Activated CD4-positive, CD25-positive, alpha-beta regulatory T cell treated with anti-CD3 and anti-CD28 coated beads, Interleukin-2, amount 50 U/mL, for 16 hours (primary cell): ENCODE data around the gene GINS1.
"Not testable (repeated sequence)": the region's sequence is repeated elsewhere in the genome, so short reads cannot be mapped to it uniquely, and the experiment has no call there.

Experiments used
- DNase-seq: peaks from one replicate; pipeline ENCODE4 v3.0.0-alpha.2; 2020; ENCODE audit warnings: low read depth, low spot score

GINS1 gene

DNA sequence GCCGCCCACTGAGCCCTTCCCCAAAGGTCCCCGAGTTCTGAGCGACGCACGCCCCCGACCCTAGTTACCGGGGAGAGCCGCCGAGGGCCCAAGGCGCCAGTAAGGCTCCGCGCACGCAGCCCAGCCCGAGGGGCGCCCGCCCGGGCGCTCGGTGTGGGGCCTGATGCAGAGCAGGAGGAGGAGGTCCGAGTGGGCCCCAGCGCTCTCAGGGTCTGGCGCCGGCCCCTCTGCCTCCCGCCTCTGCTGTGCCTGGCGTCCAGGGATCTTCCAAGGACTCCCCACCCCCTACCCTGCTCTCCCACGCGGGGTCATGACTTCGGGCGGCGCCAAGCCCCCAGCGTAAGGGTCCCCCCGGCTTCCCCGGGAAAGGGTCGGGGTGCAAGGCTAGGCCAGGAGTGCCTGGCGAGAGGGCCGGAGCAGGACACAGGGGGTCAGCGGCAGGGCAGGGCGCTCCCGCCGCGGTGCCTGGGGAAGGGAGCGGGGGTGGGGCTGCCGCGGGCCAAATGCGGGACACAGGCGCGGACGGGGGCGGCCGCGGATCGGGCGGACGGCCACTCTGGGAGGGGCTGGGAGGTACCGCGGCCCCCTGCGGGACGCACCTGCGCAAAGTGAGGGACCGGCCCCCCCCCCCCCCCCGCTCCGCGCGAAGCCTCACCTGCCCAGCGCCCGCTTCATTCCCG, 17.5 kb upstream of the GINS1 start:
- no peak for DNase-seq

DNA sequence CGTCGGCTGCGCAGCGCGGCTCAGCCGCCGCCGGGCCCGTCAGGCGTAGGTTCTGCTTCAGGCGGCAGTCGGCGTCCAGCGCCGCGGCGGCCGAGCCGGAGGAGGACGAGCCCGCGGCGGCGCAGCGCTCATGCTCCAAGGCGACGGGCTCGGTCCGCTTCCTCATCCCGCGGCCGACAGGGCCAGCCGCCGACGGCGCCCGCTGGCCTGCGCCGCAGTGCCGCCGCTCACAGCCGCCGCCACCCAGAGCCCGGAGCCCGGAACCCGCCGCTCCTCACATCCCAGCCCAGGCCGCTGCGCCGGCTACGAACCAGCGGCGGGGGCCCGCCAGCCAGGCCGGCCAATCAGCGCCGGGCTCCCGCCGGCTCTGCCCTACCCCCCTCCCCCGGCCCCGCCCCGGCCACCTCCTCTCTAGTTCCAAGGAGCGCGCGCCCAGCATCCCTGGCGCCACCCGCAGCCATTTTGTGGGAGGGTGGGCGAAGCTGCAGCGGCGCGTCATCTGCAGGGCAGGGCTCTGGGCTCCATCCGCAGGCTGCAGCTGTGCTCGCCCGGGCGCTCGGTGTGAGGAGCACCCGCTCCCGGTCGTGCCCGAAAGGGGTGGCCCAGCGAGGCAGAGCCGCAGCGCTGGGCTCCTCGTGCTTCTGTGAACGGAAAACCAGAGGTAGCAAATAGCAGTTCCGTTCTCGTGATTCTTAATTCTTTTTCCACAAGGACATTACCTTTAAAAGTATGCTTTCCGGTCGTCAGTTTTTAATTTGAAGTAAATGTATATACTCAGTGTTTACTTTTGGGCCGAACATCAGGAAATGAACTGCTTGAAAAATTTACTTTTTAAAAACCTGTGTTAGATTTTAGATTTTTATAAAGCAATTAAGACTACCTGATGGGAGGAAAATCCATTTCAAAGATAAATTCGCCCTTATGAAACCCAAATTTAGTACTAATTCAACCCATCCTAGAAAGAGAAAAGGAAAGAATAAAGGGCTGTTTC, 16.6 kb upstream of the GINS1 start, which contains the start of gene ABHD12:
Gene ABHD12 (minus strand): TSS at position 298 of the 991 bp plus-strand sequence. CDS start 132 bp downstream, at position 166.
- DNase-seq: peak; percentile 87

DNA sequence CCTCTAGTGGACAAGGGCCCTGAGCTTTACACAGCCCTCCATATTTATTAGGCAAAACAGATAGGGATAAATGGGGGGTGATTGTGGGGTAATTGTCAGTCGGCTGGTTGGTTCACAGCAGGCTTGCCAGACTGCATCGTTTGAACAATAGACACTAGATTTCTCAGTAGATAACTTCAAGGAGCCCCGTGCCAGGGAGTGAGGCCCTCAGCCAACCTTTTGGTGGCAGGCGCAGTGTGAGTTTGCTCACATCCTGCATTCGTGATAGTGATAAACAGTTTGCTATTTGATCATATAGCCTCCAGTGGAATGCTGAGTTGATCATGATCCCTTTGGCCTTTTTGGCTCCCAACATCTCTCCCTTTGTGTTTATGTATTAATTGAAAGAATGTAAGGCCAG, 13.2 kb upstream of the GINS1 start:
- no peak for DNase-seq

DNA sequence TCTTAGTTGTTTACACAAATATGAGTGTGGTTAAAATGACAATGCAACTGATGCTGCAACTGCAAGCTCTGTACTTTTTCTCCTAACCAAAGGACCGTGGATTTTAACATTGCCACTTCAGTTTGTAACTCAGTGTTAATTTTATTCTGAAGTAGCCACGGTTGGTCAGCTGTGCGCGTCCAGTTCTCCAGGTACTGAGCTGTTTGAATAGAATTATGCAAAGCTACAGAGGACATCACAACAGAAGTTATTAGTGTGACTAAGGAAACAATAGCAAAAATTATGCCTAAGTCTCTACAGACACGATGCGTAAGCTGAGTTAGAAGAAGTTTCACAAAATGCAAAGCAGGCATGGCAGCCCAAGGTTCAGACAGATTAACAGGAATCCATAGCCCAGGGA, 12.5 kb upstream of the GINS1 start:
- no peak for DNase-seq

DNA sequence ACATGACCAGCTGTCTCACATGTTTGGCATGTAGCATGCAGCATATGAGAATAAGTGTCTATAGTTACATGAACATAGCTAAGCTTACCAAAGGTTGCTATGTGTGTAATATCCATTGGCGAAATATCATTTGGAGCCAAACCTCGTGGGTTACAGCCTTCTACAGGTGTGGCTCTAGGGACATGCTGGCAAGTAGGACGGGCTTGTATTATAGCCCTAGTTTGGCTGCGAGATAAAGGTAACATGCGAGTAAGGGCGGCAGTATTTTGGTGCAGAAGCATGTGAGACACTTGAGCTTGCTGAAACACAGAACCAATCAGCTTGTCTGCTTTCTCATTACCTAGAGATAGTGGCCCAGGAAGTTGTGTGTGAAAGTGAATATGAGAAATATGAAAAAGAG, 10.4 kb upstream of the GINS1 start:
- no peak for DNase-seq

- DNase-seq: no peak
Measured at GRCh38 chr20:25397821-25398220, 9.7 kb upstream of the GINS1 start.

DNA sequence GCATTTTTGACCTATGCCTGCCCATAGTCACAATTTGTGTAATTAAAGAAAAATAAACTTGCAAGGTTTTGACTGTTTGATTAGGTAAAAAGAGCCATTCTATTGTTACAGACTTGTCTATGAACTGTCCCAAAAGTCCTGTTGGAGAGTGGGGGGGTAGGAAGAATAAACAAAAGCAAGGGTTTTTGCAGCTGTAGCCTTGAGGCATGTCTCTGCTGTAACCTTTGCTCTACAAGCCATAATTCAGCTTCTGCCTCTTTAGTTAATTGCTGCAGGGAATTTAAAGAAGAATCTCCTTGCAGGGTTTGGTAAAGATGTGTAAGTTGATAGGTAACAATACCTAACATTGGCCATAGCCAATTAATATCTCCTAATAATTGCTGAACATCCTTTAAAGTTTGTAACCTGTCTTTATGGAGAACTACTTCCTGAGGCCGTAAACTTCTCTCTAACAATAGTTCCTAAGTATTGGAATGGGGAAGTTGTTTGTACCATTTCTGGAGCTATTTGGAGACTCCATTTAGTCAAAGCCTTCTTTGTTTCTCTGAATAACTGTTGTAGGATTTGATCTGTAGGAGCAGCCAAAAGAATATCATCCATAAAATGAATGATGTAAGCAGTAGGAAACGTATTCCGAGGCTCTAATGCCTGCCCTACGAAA, 9.0 kb upstream of the GINS1 start:
- no peak for DNase-seq

- DNase-seq: no peak
Measured at GRCh38 chr20:25399037-25399430, 8.4 kb upstream of the GINS1 start.

GRCh38 chr20:25400291-25400732, 7.2 kb upstream of the GINS1 start:
- not testable (repeated sequence) for DNase-seq

DNA sequence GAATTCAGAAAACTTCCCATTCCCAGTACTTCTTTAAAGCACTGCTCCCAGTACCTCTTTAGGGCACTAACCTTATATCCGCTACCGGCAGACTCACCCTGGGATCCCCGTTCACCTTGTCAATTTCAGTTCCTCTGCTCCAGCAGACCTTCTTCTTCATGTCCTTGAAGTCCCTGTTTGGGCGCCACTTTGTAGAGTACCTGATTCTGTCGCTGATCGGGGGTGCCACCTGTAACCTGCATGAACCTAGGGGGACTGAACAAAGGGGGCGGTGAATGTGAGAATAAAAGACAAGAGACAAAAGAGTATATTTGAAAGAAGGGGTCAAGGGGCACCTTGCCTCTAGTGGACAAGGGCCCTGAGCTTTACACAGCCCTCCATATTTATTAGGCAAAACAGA, 4.9 kb upstream of the GINS1 start:
- no peak for DNase-seq

DNA sequence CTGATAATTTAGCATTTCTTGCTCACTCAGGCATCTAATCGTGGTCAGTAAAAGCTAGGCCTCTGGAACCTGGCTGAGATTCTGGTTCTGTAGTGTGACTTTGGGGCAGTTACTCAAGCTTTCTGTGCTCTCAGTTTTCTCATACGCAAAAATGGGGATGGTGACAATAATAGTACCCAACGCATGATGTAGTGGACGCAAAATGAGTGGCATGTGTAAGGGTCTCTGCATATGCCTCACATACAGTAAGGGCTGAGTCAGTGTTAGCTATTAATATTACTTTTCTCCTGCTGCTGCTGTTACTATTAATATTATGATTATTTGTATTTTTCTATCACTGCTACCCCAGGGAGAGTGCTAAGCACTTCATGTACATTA, 686 bp downstream of the GINS1 start:
- DNase-seq: no peak

GRCh38 chr20:25408890-25409289, 1.4 kb downstream of the GINS1 start:
- DNase-seq: no peak

DNA sequence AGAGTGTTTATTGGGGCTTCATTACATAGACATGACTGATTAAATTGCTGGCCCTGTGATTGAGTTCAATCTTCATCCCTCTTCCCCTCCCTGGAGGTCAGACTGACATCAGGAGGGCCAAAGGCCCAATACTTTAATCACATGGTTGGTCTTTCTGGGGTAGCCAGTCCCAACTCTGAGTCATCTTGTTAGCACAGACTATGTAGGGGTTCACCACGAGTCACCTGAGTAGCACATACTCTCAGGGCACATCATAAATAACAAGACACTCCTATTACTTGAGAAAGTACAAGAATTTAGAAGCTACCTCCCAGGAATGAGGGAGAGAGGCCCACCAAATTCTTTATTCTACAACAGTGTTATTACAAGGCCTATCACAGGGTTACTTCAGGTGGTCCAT, 11.3 kb downstream of the GINS1 start:
- DNase-seq: no peak

DNA sequence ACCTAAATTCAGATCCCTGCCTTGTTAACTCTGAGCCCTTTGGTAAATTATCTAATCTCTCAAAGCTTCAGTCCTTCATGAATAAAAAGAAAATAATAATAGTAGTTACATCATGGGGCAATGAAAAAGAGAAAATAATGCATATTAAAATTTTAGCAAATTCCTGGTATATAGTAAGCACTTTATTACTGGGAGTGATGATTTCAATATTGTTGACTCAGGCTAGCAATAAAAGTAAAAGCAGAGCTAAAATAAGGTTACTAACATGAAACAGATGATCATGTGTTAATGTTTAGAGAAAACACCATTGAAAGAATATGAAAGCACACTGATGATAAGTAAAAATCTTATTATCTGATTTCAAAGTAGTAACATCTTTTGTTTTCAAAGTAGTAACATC, 13.6 kb downstream of the GINS1 start:
- DNase-seq: no peak

DNA sequence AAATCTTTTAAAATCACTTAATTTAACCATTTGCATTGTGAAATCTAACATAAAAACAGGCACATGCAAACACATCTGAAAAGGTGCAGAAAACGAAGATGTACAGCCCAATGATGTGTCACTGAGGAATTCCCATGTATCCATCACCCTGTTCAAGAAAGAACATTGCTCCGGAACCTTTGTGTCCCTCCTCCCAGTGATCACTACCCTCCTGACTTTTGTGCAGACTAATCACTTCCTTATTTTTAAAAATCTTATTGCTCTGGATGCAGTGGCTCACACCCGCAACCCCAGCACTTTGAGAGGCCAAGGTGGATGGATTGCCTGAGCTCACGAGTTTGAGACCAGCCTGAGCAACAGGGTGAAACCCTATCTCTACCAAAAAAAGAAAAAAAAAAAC, 14.6 kb downstream of the GINS1 start:
- no peak for DNase-seq

DNA sequence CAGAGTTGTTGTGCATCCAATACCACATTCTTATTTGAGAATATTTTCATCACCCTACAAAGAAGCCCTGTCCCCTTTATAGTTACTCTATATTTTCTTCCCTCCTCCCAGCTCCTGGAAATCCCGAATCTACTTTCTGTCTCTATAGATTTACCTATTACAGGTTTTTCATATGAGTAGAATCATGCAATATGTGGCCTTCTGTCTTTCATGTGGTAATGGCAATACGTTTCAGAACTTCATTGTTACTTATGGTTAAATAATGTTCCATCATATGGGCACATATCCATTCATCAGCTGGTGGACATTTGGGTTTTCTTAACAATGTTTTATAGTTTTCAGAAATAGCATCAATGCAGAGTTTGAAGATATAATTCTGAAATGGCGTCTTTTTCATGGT, 17.1 kb downstream of the GINS1 start:
- no peak for DNase-seq

GRCh38 chr20:25437153-25437581, 29.7 kb downstream of the GINS1 start:
- no peak for DNase-seq

DNA sequence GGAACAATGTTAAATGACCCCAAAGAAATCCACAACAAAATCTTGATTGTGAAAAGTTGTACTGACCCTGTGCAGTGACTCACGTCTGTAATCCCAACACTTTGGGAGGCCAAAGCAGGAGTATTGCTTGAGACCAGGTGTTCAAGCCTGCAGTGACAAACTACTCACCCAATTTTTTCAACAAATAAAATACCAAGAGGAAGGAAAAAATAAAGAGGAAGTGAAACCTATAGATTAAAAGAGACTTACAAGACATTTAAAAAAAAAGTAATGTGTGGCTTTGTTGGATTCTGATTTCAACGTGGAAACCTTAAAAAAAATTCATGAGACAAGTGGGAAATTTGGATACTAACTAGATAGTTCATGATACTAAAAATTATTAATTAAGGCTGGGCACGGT, 31.9 kb downstream of the GINS1 start:
- DNase-seq: no peak

GRCh38 chr20:25444556-25444955, 37.1 kb downstream of the GINS1 start:
- no peak for DNase-seq

- no peak for DNase-seq
Measured at GRCh38 chr20:25447671-25448070, 40.2 kb downstream of the GINS1 start.

DNA sequence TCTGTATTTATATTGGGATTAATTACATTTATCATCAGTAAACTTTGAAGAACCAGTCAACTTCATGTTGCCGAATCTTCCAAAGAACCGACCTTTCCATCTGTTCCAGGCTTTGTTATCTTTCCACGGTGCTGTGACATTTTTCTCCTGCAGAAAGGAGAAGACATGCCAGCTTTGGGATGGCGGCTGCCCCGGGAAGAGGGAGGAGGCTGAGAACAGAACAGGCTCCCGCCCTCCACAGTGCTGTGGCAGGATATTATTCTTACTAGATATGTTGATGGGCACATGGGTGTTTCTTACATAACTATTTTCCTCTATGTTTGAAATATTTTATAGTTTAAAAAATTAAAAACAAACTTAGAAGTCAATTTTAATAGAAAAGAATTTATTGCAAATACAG, 44.9 kb downstream of the GINS1 start:
- no peak for DNase-seq
